GM15510 (cell line): ENCODE results near the gene MPRIP.

ENCODE experiments used
- POLR2A ChIP-seq: IDR thresholded peaks from 3 replicates; pipeline ENCODE4 v1.6.1; 2011; ENCODE audit warnings: borderline replicate concordance; ENCODE audit not compliant: insufficient read length; ENCODE audit errors: extremely low read depth

Gene MPRIP

GRCh38 chr17:17077101-17077500 is 34.8 kb downstream of the MPRIP start:
- no peak for TF ChIP-seq POLR2A

GRCh38 chr17:17077861-17078732 is 35.8 kb downstream of the MPRIP start:
- no peak for TF ChIP-seq POLR2A

GRCh38 chr17:17078832-17079231 is 36.6 kb downstream of the MPRIP start:
- no peak for TF ChIP-seq POLR2A

GRCh38 chr17:17079336-17079735 is 37.1 kb downstream of the MPRIP start:
- TF ChIP-seq POLR2A, result no peak

GRCh38 chr17:17079761-17080160 is 37.5 kb downstream of the MPRIP start:
- no peak for TF ChIP-seq POLR2A

GRCh38 chr17:17080181-17080631 is 37.9 kb downstream of the MPRIP start:
- no peak for TF ChIP-seq POLR2A

GRCh38 chr17:17080781-17081180 is 38.5 kb downstream of the MPRIP start:
- TF ChIP-seq POLR2A, result no peak

- no peak for TF ChIP-seq POLR2A
Observed at GRCh38 chr17:17081304-17081940, 39.2 kb downstream of the MPRIP start.

- no peak for TF ChIP-seq POLR2A
Observed at GRCh38 chr17:17082878-17083277, 40.6 kb downstream of the MPRIP start.

- TF ChIP-seq POLR2A, result no peak
Observed at GRCh38 chr17:17084317-17084835, 42.1 kb downstream of the MPRIP start.

GRCh38 chr17:17084941-17085340 is 42.7 kb downstream of the MPRIP start:
- TF ChIP-seq POLR2A, result no peak

GRCh38 chr17:17086585-17086984 is 44.3 kb downstream of the MPRIP start:
- TF ChIP-seq POLR2A, result no peak

- TF ChIP-seq POLR2A, result no peak
Observed at GRCh38 chr17:17087424-17088015, 45.3 kb downstream of the MPRIP start.

GRCh38 chr17:17088086-17088485 is 45.8 kb downstream of the MPRIP start:
- no peak for TF ChIP-seq POLR2A
